ENCODE results near the gene CEBPA. TPM values are rescaled to one million over a fixed set of nuclear protein-coding genes. Genes with fewer than 3 reads are reported as not detected.

Gene CEBPA
- total and polyA plus RNA-seq, 10 of the 15 experiments (the other 5 are each of a cell fraction or from before 2014, with no cell fraction given), result 0.04 to 0.36 (median 0.13) TPM; not detected in 4

DNA sequence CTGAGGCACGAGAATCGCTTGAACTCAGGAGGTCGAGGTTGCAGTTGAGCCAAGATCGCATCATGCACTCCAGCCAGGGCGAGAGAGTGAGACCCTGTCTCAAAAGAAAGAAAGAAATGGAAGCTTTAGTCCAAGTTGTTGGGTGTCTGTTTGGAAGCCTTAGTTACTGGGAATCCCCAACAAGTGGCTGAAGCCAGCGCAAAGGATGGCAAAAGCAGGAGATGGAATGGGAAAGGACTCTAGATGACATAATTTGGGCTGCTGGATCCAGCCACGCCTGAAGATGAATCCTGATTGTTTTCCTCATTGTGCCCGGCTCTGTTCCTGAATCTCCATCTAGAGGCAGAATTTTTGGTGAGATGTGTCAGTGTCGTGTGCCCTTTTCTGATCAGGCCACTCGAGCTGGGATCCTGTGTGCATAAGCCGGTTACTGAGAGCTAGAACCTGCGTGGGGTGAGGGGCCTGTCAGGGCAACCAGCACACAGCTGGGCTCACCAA is 18.1 kb downstream of the CEBPA start:
- Histone ChIP-seq H3K4me3 (no peak overlapping the region), H4K20me1 (ENCODE audit: control insufficient read depth, insufficient read depth) (no peaks in the 10 kb centered on the region), H3K4me1 (ENCODE audit: control insufficient read depth, insufficient read depth, low read length) (peaks cover 18% of the 10 kb centered on the region), H2AFZ (ENCODE audit: control insufficient read depth, low read depth, low read length) (no peak overlapping the region), H3K27me3 (replicated peaks in 1 of 2; ENCODE audit: control insufficient read depth in 2 of 2, insufficient read depth in 2 of 2, low read length in 1 of 2) (no peaks in the 10 kb centered on the region; a peak in 1 of 4 replicates), H3K27ac (ENCODE audit: control insufficient read depth, insufficient read depth) (no peak overlapping the region), H3K9ac (ENCODE audit: control insufficient read depth, insufficient read depth, low read length) (no peak overlapping the region), H3K79me2 (ENCODE audit: control insufficient read depth, insufficient read depth, low read length) (no peaks in the 10 kb centered on the region), H3K4me2 (ENCODE audit: control insufficient read depth, insufficient read depth) (no peak overlapping the region), H3K36me3 (ENCODE audit: control insufficient read depth in 2 of 2, insufficient read depth in 2 of 2, low read length in 1 of 2) (no peaks in the 10 kb centered on the region), H3K9me3 (replicated peaks; ENCODE audit: control insufficient read depth, insufficient read depth, low read length) (peaks cover 3% of the 10 kb centered on the region; the same call in 2 of the 3 replicates)
- DNase-seq (ENCODE audit: low read depth, low spot score) (no peak), ATAC-seq (no peak), FAIRE-seq (no peak)
- intact Hi-C loops (cut with micrococcal nuclease; ENCODE audit: unreplicated experiment) (no loop called here), in situ Hi-C loops (cut with MboI) (no loop called here)
- CTCF ChIA-PET, result no interaction called here
- RAD21 ChIA-PET (ENCODE audit: unreplicated experiment), result interaction anchor here (0.6 kb wide), 2 partner anchors 88 to 148 kb away, joined by 3 read pairs; no protein-coding TSS in a partner anchor
- TF ChIP-seq TCF12 (IDR thresholded peaks at IDR 0.05; ENCODE audit: low read depth, low read length) (no peak), SREBF2 (IDR thresholded peaks at IDR 0.05; ENCODE audit: low read length) (no peak), RELA (IDR thresholded peaks at IDR 0.05; ENCODE audit: borderline replicate concordance, partially characterized antibody) (no peak), SP1 (IDR thresholded peaks at IDR 0.05; ENCODE audit: low read depth, low read length) (no peak), ZNF217 (IDR thresholded peaks at IDR 0.05) (no peak), TARDBP (IDR thresholded peaks at IDR 0.05; ENCODE audit: borderline replicate concordance) (no peak), PML (IDR thresholded peaks at IDR 0.05; ENCODE audit: low read length) (no peak), CHD2 (IDR thresholded peaks at IDR 0.05; ENCODE audit: borderline replicate concordance, low read depth, low read length) (no peak), DPF2 (IDR thresholded peaks at IDR 0.05) (no peak), KLF5 (IDR thresholded peaks at IDR 0.05; ENCODE audit: partially characterized antibody) (no peak), MYB (IDR thresholded peaks at IDR 0.05; ENCODE audit: borderline replicate concordance, low read depth, low read length) (no peak), NR2C1 (IDR thresholded peaks at IDR 0.05) (no peak), CBFB (IDR thresholded peaks at IDR 0.05; ENCODE audit: low read depth) (no peak), GATAD2B (conservative IDR thresholded peaks at IDR 0.05; ENCODE audit: low read depth) (no peak)
- TF ChIP-seq, protein P1, sequence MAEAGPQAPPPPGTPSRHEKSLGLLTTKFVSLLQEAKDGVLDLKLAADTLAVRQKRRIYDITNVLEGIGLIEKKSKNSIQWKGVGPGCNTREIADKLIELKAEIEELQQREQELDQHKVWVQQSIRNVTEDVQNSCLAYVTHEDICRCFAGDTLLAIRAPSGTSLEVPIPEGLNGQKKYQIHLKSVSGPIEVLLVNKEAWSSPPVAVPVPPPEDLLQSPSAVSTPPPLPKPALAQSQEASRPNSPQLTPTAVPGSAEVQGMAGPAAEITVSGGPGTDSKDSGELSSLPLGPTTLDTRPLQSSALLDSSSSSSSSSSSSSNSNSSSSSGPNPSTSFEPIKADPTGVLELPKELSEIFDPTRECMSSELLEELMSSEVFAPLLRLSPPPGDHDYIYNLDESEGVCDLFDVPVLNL (IDR thresholded peaks at IDR 0.05; ENCODE audit: low read depth, low read length), result no peak
- TF ChIP-seq, protein P2, sequence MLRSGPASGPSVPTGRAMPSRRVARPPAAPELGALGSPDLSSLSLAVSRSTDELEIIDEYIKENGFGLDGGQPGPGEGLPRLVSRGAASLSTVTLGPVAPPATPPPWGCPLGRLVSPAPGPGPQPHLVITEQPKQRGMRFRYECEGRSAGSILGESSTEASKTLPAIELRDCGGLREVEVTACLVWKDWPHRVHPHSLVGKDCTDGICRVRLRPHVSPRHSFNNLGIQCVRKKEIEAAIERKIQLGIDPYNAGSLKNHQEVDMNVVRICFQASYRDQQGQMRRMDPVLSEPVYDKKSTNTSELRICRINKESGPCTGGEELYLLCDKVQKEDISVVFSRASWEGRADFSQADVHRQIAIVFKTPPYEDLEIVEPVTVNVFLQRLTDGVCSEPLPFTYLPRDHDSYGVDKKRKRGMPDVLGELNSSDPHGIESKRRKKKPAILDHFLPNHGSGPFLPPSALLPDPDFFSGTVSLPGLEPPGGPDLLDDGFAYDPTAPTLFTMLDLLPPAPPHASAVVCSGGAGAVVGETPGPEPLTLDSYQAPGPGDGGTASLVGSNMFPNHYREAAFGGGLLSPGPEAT (IDR thresholded peaks at IDR 0.05; ENCODE audit: low read depth), result no peak
- TF ChIP-seq, protein P3, sequence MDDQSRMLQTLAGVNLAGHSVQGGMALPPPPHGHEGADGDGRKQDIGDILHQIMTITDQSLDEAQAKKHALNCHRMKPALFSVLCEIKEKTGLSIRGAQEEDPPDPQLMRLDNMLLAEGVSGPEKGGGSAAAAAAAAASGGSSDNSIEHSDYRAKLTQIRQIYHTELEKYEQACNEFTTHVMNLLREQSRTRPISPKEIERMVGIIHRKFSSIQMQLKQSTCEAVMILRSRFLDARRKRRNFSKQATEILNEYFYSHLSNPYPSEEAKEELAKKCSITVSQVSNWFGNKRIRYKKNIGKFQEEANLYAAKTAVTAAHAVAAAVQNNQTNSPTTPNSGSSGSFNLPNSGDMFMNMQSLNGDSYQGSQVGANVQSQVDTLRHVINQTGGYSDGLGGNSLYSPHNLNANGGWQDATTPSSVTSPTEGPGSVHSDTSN (IDR thresholded peaks at IDR 0.05; ENCODE audit: insufficient replicate concordance, low read depth, low read length), result no peak
- WGBS (ENCODE audit: insufficient coverage, insufficient replicate concordance, low lambda C conversion rate, missing lambda C conversion rate), result 57% methylated on average over 12 of the region's 12 CpGs
- POLR2A ChIA-PET, result no interaction called here
- no TSS peak for BruUV-seq (replicated peaks)
- SMC1A ChIA-PET (ENCODE audit: uncharacterized antibody, unreplicated experiment), result no interaction called here

Measured in GM12878 (cell line).